K562 (cell line): ENCODE results near the gene CPLX1. TPM values are rescaled to one million over a fixed set of nuclear protein-coding genes. Genes with fewer than 3 reads are reported as not detected.

Experiments used
- ATAC-seq: fragments of 200-7000 bp; cut with Tn5 transposase; 3 replicates; pipeline ENCODE4 v1.9.1; 2020; ENCODE audit warnings: moderate library complexity
- BruUV-seq: library from RNA; stranded (reverse); fragments of 400-500 nt; replicated peaks from 2 replicates; lab custom pipeline; 2021; lab: Mats Ljungman, UMichigan
- CTCF ChIA-PET: fragments of 300-600 bp; formaldehyde crosslinking; extraction: SDS; loops from one replicate; lab custom pipeline; 2021; ENCODE audit warnings: low intra/inter-chr PET ratio; lab: Yijun Ruan, JAX
- POLR2A ChIA-PET: fragments of 300-600, 350-650 bp; sonication (Branson Sonifier 250); formaldehyde crosslinking; extraction: SDS; loops from one replicate; lab custom pipeline; 2021; ENCODE audit warnings: antibody characterized with exemption, inconsistent platforms; lab: Yijun Ruan, JAX
- DNase-seq, 4 experiments: peaks; one replicate each; pipeline versions ENCODE4 v3.0.0 to v3.0.0-alpha.2; 2011 to 2018; ENCODE audit warnings: low spot score in 3 of 4, mixed read lengths in 3 of 4; ENCODE audit errors: extremely low read depth in 1 of 4
- FAIRE-seq: peaks from 2 replicates; lab custom pipeline; 2011; peaks lifted over from hg19 to GRCh38; lab: Jason Lieb, UNC
- H2AFZ ChIP-seq: 2 replicates; pipeline ENCODE4 v1.6.0; 2011; ENCODE audit warnings: low read depth, low read length, control low read depth, inconsistent platforms
- H3K27ac ChIP-seq: fragments of 200-600 bp; 3 replicates; pipeline ENCODE4 v1.8.0; 2011; ENCODE audit warnings: low read depth, mild to moderate bottlenecking, control low read depth, inconsistent platforms, low read length, moderate library complexity, mixed read lengths; ENCODE audit errors: extremely low read depth
- H3K27me3 ChIP-seq, 2 experiments: fragments of 300-600 bp in 1 of 2; 2 replicates in 1 of 2; 3 replicates in 1 of 2; pipeline versions ENCODE4 v1.6.0 to v1.8.0; 2011; ENCODE audit warnings: inconsistent platforms in 2 of 2, low read length in 2 of 2, mild to moderate bottlenecking in 1 of 2, mixed read lengths in 1 of 2, moderate library complexity in 1 of 2; ENCODE audit not compliant: control insufficient read depth in 2 of 2, insufficient read depth in 2 of 2
- H3K36me3 ChIP-seq: fragments of 300-600 bp; 3 replicates; pipeline ENCODE4 v1.8.0; 2011; ENCODE audit warnings: mild to moderate bottlenecking, low read length, inconsistent platforms; ENCODE audit not compliant: control insufficient read depth, insufficient read depth
- H3K4me1 ChIP-seq, 2 experiments: fragments of 200-600 bp in 1 of 2; replicated peaks in 1 of 2; 2 replicates in 1 of 2; 3 replicates in 1 of 2; pipeline versions ENCODE4 v1.5.1 to v1.8.0; 2011; ENCODE audit warnings: inconsistent platforms in 2 of 2, low read length in 2 of 2, mild to moderate bottlenecking in 1 of 2, mixed read lengths in 1 of 2, moderate library complexity in 1 of 2; ENCODE audit not compliant: control insufficient read depth in 2 of 2, insufficient read depth in 2 of 2
- H3K4me2 ChIP-seq: 2 replicates; pipeline ENCODE4 v1.6.1; 2011; ENCODE audit warnings: low read length, control low read depth, inconsistent platforms, mixed read lengths; ENCODE audit not compliant: insufficient read depth
- H3K4me3 ChIP-seq: fragments of 200-600 bp; sonication (generic), shearing (Covaris generic); 2 replicates; pipeline ENCODE4 v1.5.1; 2016; ENCODE audit warnings: control low read depth, inconsistent platforms
- H3K79me2 ChIP-seq: fragments of 200-600 bp; 3 replicates; pipeline ENCODE4 v1.8.0; 2011; ENCODE audit warnings: low read length, inconsistent platforms; ENCODE audit not compliant: control insufficient read depth, insufficient read depth
- H3K9ac ChIP-seq, 2 experiments: 2 replicates each; pipeline versions ENCODE4 v1.6.0 to v1.6.1; 2011; ENCODE audit warnings: low read depth in 2 of 2, low read length in 2 of 2, control low read depth in 1 of 2, inconsistent platforms in 1 of 2, mild to moderate bottlenecking in 1 of 2, mixed read lengths in 1 of 2; ENCODE audit not compliant: insufficient read depth in 1 of 2
- H3K9me1 ChIP-seq: one replicate; pipeline ENCODE4 v1.6.0; 2011; ENCODE audit warnings: inconsistent platforms, mild to moderate bottlenecking, low read length, moderate library complexity; ENCODE audit not compliant: control insufficient read depth, insufficient read depth
- H3K9me3 ChIP-seq: replicated peaks from 2 replicates; pipeline ENCODE4 v1.5.1; 2011; ENCODE audit warnings: low read depth, low read length, inconsistent platforms; ENCODE audit not compliant: control insufficient read depth, insufficient read depth
- H4K20me1 ChIP-seq: replicated peaks from 2 replicates; pipeline ENCODE4 v1.6.1; 2011; ENCODE audit warnings: low read length, inconsistent platforms, mixed read lengths; ENCODE audit not compliant: control insufficient read depth, insufficient read depth
- E2F4 ChIP-seq: sonication (generic); formaldehyde crosslinking; IDR thresholded peaks from 2 replicates; pipeline ENCODE4 v1.8.0; 2022; ENCODE audit warnings: mild to moderate bottlenecking, low read depth, missing genetic modification reagents
- IFI16 ChIP-seq: fragments of 250-450 bp; sonication (Bioruptor Pico); IDR thresholded peaks from 2 replicates; pipeline ENCODE4 v2.1.2; 2022; ENCODE audit warnings: mild to moderate bottlenecking, inconsistent platforms
- MTA1 ChIP-seq: fragments of 450-650 bp; IDR thresholded peaks from 2 replicates; pipeline ENCODE4 v1.6.1; 2017; ENCODE audit warnings: borderline replicate concordance
- POLR2G ChIP-seq: fragments of 200-400 bp; formaldehyde crosslinking; IDR thresholded peaks from 2 replicates; pipeline ENCODE4 v1.6.1; 2017; ENCODE audit warnings: low read depth, mild to moderate bottlenecking, antibody characterized with exemption, low read length, moderate library complexity
- SOX6 ChIP-seq: fragments of 450-650 bp; IDR thresholded peaks from 2 replicates; pipeline ENCODE4 v1.6.1; 2014; ENCODE audit warnings: mild to moderate bottlenecking
- ZNF274 ChIP-seq: IDR thresholded peaks from 2 replicates; pipeline ENCODE4 v1.6.1; 2011; ENCODE audit warnings: low read depth, mild to moderate bottlenecking, low read length, moderate library complexity, borderline replicate concordance
- WGBS: fragments of 100-300 bp; shearing (Covaris generic); methylation state at CpG from one replicate; pipeline ENCODE4 v1.1.6; 2016; ENCODE audit warnings: low coverage, mixed read lengths; ENCODE audit not compliant: insufficient coverage; ENCODE audit errors: missing lambda C conversion rate; 5-methylcytosine and 5-hydroxymethylcytosine counted together
- in situ Hi-C: fragments of 300-500 bp; cut with MboI; formaldehyde crosslinking; loops from 4 replicates; pipeline ENCODE4 v1.15.0; 2018; ENCODE audit warnings: inconsistent platforms, mixed read lengths
- intact Hi-C: fragments of 100-400 bp; cut with micrococcal nuclease; formaldehyde crosslinking; loops from 2 replicates; pipeline ENCODE4 v1.14.2; 2022
- polyA plus RNA-seq, 8 experiments: library from polyadenylated mRNA; depleted of rRNA in 4 of 8; stranded (reverse) in 5 of 8; unstranded in 3 of 8; fragments of >200 nt; fragmentation: Nextera tagmentation in 2 of 8; fragmentation: Illumina TruSeq in 1 of 8; extraction: Ambion mirVana in 2 of 8; extraction: Trizol in 1 of 8; gene quantifications; 2 replicates each; pipeline versions ENCODE4 v1.2.1 to v1.2.3, GENCODE V29; 2011 to 2014; ENCODE audit warnings: inconsistent platforms in 1 of 8, missing spikeins in 1 of 8
- total RNA-seq, 7 experiments: library from RNA; depleted of rRNA in 6 of 7; stranded (reverse); fragments of >200 nt in 6 of 7; fragmentation: Illumina TruSeq in 2 of 7; extraction: Trizol in 2 of 7; gene quantifications; 2 replicates each; pipeline versions ENCODE4 v1.2.1 to v1.2.3, GENCODE V29; 2011 to 2021; ENCODE audit warnings: low replicate concordance in 1 of 7
- TF ChIP-seq, protein P1 (sequence below): fragments of 450-650 bp; IDR thresholded peaks from one replicate; pipeline ENCODE4 v1.6.1; 2018; ENCODE audit warnings: mild to moderate bottlenecking, moderate library complexity; ENCODE audit not compliant: partially characterized antibody

The CPLX1 gene
- total and polyA plus RNA-seq, 9 of the 15 experiments (the other 6 are each of a cell fraction or from before 2014, with no cell fraction given) = 0.03 to 3.3 (median 0.17) TPM; not detected in 2

DNA sequence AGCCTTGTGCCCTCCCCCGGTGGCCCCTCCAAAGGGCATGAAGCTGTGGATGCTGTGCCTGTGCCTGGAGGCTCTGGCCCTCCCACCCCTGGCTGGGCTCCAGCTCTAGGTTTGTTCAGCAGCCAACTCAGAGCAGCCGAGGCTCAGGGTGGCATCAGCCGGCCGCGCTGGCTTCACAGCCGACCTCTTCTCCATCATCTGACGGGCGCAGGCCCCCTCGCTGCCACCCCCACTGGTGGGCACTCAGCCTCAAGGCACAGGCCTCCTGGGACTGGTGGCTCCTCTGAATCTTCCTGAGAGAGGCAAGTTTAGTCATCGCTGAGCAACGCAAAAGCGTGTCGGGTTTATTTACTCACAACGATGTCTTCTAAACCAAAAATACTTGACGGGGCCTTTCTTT lies 74.3 kb downstream of the CPLX1 start:
- 0 out of 3 replicates have a peak, but pooled peaks cover 7% of the 10 kb centered on the region for H3K79me2 ChIP-seq
- peaks cover 1% of the 10 kb centered on the region; the same call in 1 of the 2 replicates for H3K9me3 ChIP-seq
- DNase-seq (no peak), ATAC-seq (no peak), FAIRE-seq (no peak)
- peaks cover 66% of the 10 kb centered on the region for H3K36me3 ChIP-seq
- TF ChIP-seq IFI16 (CRISPR knock-in tag) (no peak), POLR2G (peak; percentile 33; the same call in 1 of the 2 replicates)
- no peak overlapping the region for H2AFZ ChIP-seq
- H4K20me1 ChIP-seq = no peaks in the 10 kb centered on the region
- H3K27me3 ChIP-seq = no peaks in the 10 kb centered on the region
- POLR2A ChIA-PET = interaction anchor here (1.1 kb wide), 1 partner anchor 9 kb away, joined by 3 read pairs; no protein-coding TSS in a partner anchor
- in situ Hi-C loops = no loop called here
- no peaks in the 10 kb centered on the region for H3K4me1 ChIP-seq
- no peak overlapping the region for H3K4me2 ChIP-seq
- no peak overlapping the region for H3K27ac ChIP-seq
- WGBS = 92% methylated on average over 15 of the region's 15 CpGs
- intact Hi-C loops = no loop called here
- CTCF ChIA-PET = no interaction called here
- no peak overlapping the region for H3K9ac ChIP-seq
- no TSS peak for BruUV-seq
- no peaks in the 10 kb centered on the region for H3K9me1 ChIP-seq
- H3K4me3 ChIP-seq = no peak overlapping the region

- DNase-seq = no peak
- no peaks in the 10 kb centered on the region for H4K20me1 ChIP-seq
- intact Hi-C loops = no loop called here
- H3K27ac ChIP-seq = no peak overlapping the region
- H3K9me3 ChIP-seq = peaks cover under 1% of the 10 kb centered on the region; the same call in 1 of the 2 replicates
- 0 out of 3 replicates have a peak, but pooled peaks cover 7% of the 10 kb centered on the region for H3K79me2 ChIP-seq
- H2AFZ ChIP-seq = no peak overlapping the region
- no peak overlapping the region for H3K9ac ChIP-seq
- H3K36me3 ChIP-seq = peaks cover 56% of the 10 kb centered on the region
- WGBS = 93% methylated on average over 20 of the region's 20 CpGs
- ChIA-PET CTCF (no interaction called here), POLR2A (no interaction called here)
- no peak overlapping the region for H3K4me2 ChIP-seq
- no peaks in the 10 kb centered on the region for H3K9me1 ChIP-seq
- H3K4me1 ChIP-seq = no peaks in the 10 kb centered on the region
- in situ Hi-C loops = no loop called here
- ATAC-seq = no peak
- H3K4me3 ChIP-seq = no peak overlapping the region
- H3K27me3 ChIP-seq = no peaks in the 10 kb centered on the region
- no TSS peak for BruUV-seq
- no peak for FAIRE-seq
- TF ChIP-seq MTA1 = no peak
- no peak for TF ChIP-seq ZNF274
- no peak for TF ChIP-seq SOX6
- TF ChIP-seq, protein P1, sequence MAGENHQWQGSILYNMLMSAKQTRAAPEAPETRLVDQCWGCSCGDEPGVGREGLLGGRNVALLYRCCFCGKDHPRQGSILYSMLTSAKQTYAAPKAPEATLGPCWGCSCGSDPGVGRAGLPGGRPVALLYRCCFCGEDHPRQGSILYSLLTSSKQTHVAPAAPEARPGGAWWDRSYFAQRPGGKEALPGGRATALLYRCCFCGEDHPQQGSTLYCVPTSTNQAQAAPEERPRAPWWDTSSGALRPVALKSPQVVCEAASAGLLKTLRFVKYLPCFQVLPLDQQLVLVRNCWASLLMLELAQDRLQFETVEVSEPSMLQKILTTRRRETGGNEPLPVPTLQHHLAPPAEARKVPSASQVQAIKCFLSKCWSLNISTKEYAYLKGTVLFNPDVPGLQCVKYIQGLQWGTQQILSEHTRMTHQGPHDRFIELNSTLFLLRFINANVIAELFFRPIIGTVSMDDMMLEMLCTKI = no peak
- no peak for TF ChIP-seq E2F4 (CRISPR knock-in tag)
Observed at GRCh38 chr4:749698-750666, 75.9 kb downstream of the CPLX1 start.
